BJ (cell line): ENCODE measurements around the gene MPP3. TPM values are rescaled to one million over a fixed set of nuclear protein-coding genes. Genes with fewer than 3 reads are reported as not detected.

Experiments used
- CTCF ChIA-PET: fragments of 350-600 bp; formaldehyde crosslinking; extraction: SDS; loops from one replicate; lab custom pipeline; 2021; ENCODE audit warnings: antibody characterized with exemption, inconsistent platforms; lab: Yijun Ruan, JAX
- POLR2A ChIA-PET: fragments of 300-600 bp; sonication (Branson Sonifier 250); formaldehyde crosslinking; extraction: SDS; loops from one replicate; lab custom pipeline; 2021; ENCODE audit warnings: antibody characterized with exemption; lab: Charles Lee
- DNase-seq: peaks from one replicate; pipeline ENCODE4 v3.0.0-alpha.2; 2011; ENCODE audit warnings: low read depth
- H3K27me3 ChIP-seq: 2 replicates; pipeline ENCODE4 v1.6.0; 2011; ENCODE audit warnings: low read length; ENCODE audit not compliant: control insufficient read depth, insufficient read depth
- H3K36me3 ChIP-seq: 2 replicates; pipeline ENCODE4 v1.5.1; 2011; ENCODE audit warnings: low read length; ENCODE audit not compliant: control insufficient read depth, insufficient read depth
- H3K4me3 ChIP-seq: 2 replicates; pipeline ENCODE4 v1.5.1; 2011; ENCODE audit warnings: low read depth, mild to moderate bottlenecking, control low read depth, low read length
- CTCF ChIP-seq: IDR thresholded peaks from 2 replicates; pipeline ENCODE4 v1.5.1; 2011; ENCODE audit warnings: low read depth, mild to moderate bottlenecking, control low read depth, inconsistent platforms, low read length, moderate library complexity; ENCODE audit not compliant: insufficient read depth
- polyA plus RNA-seq: library from polyadenylated mRNA; depleted of rRNA; stranded (reverse); fragments of >200 nt; gene quantifications from 2 replicates; pipeline ENCODE4 v1.2.3, GENCODE V29; 2011; rRNA removed

Gene MPP3
- polyA plus RNA-seq, 1 experiment = 7.9 TPM

- Histone ChIP-seq H3K4me3 (no peak overlapping the region), H3K27me3 (peaks cover 21% of the 10 kb centered on the region), H3K36me3 (no peaks in the 10 kb centered on the region)
- no peak for TF ChIP-seq CTCF
- ChIA-PET CTCF (interaction anchor here (4.7 to 19.9 kb wide), 2 partner anchors 11 to 56 kb away, joined by 20 to 784 read pairs; no protein-coding TSS in a partner anchor), POLR2A (no interaction called here)
- no peak for DNase-seq
Measured at GRCh38 chr17:43756201-43756600, 76.7 kb downstream of the MPP3 start.

- Histone ChIP-seq H3K27me3 (peaks cover 21% of the 10 kb centered on the region), H3K36me3 (no peaks in the 10 kb centered on the region), H3K4me3 (no peak overlapping the region)
- no peak for TF ChIP-seq CTCF
- DNase-seq = no peak
- CTCF ChIA-PET = interaction anchor here (0.7 to 19.9 kb wide), 4 partner anchors 11 to 55 kb away, joined by 3 to 784 read pairs (median 12); no protein-coding TSS in a partner anchor
- POLR2A ChIA-PET = interaction anchor here (0.6 kb wide), 1 partner anchor 54 kb away, joined by 6 read pairs; no protein-coding TSS in a partner anchor
Measured at GRCh38 chr17:43755389-43755875, 77.5 kb downstream of the MPP3 start.

GRCh38 chr17:43754947-43755346 is 78.0 kb downstream of the MPP3 start:
- no peak for DNase-seq
- POLR2A ChIA-PET = interaction anchor here (0.6 kb wide), 1 partner anchor 54 kb away, joined by 6 read pairs; no protein-coding TSS in a partner anchor
- Histone ChIP-seq H3K36me3 (no peaks in the 10 kb centered on the region), H3K27me3 (peaks cover 21% of the 10 kb centered on the region), H3K4me3 (no peak overlapping the region)
- CTCF ChIA-PET = interaction anchor here (0.7 to 19.9 kb wide), 4 partner anchors 11 to 55 kb away, joined by 3 to 784 read pairs (median 12); no protein-coding TSS in a partner anchor
- no peak for TF ChIP-seq CTCF

GRCh38 chr17:43753493-43754129 is 79.3 kb downstream of the MPP3 start:
- Histone ChIP-seq H3K36me3 (no peaks in the 10 kb centered on the region), H3K4me3 (no peak overlapping the region), H3K27me3 (peaks cover 18% of the 10 kb centered on the region)
- ChIA-PET POLR2A (interaction anchor here (0.7 kb wide), 1 partner anchor 17 kb away, joined by 4 read pairs; no protein-coding TSS in a partner anchor), CTCF (interaction anchor here (0.5 to 19.9 kb wide), 6 partner anchors 12 to 232 kb away, joined by 3 to 784 read pairs (median 4); no protein-coding TSS in a partner anchor)
- DNase-seq = no peak
- no peak for TF ChIP-seq CTCF

Other genes starting within 250 kb of the MPP3 start
- gene MEOX1, start 171.2 kb downstream of the MPP3 start, polyA plus RNA-seq = not detected in 2 replicates
- gene SOST, start 74.4 kb downstream of the MPP3 start, polyA plus RNA-seq = not detected in 2 replicates
- 27.6 and 27.9 TPM in 2 replicates for gene DUSP3, start 54.2 kb downstream of the MPP3 start, polyA plus RNA-seq
- not detected in 2 replicates for gene CFAP97D1, start 52.7 kb downstream of the MPP3 start, polyA plus RNA-seq
- not detected in 2 replicates for gene CD300LG, start 14.0 kb upstream of the MPP3 start, polyA plus RNA-seq
- gene MPP2, start 74.4 kb upstream of the MPP3 start, polyA plus RNA-seq = 3.1 and 5.3 TPM in 2 replicates
- not detected in 2 replicates for gene PPY, start 109.3 kb upstream of the MPP3 start, polyA plus RNA-seq
- not detected in 2 replicates for gene PYY, start 120.8 kb upstream of the MPP3 start, polyA plus RNA-seq
- 1.1 and 1.6 TPM in 2 replicates for gene NAGS, start 171.5 kb upstream of the MPP3 start, polyA plus RNA-seq
- 28.2 and 47.9 TPM in 2 replicates for gene TMEM101, start 181.8 kb upstream of the MPP3 start, polyA plus RNA-seq
- gene LSM12, start 233.5 kb upstream of the MPP3 start, polyA plus RNA-seq = 36.3 and 51.7 TPM in 2 replicates
- gene G6PC3, start 237.6 kb upstream of the MPP3 start, polyA plus RNA-seq = 115 and 151 TPM in 2 replicates